ENCODE data around the gene CEMIP.

Gene CEMIP

GRCh38 chr15:80880086-80880485, 100.9 kb downstream of the CEMIP start:
- DNase-seq (ENCODE audit: low read depth in 1 of 2, low spot score in 1 of 2) = no peak
- Histone ChIP-seq H3K27ac (replicated peaks) (no peak overlapping the region), H3K27me3 (ENCODE audit: insufficient read depth, poor library complexity, severe bottlenecking) (no peaks in the 10 kb centered on the region), H3K4me3 (replicated peaks; ENCODE audit: insufficient read depth, low read length) (no peak overlapping the region)
- TF ChIP-seq SPI1 (IDR thresholded peaks at IDR 0.05; ENCODE audit: borderline replicate concordance, low read depth) (no peak), POLR2AphosphoS5 (IDR thresholded peaks at IDR 0.05; ENCODE audit: low read depth) (no peak), REST (IDR thresholded peaks at IDR 0.05; ENCODE audit: insufficient replicate concordance, low read depth) (no peak), GABPA (IDR thresholded peaks at IDR 0.05; ENCODE audit: low read depth) (no peak)
- TF ChIP-seq, protein P1, sequence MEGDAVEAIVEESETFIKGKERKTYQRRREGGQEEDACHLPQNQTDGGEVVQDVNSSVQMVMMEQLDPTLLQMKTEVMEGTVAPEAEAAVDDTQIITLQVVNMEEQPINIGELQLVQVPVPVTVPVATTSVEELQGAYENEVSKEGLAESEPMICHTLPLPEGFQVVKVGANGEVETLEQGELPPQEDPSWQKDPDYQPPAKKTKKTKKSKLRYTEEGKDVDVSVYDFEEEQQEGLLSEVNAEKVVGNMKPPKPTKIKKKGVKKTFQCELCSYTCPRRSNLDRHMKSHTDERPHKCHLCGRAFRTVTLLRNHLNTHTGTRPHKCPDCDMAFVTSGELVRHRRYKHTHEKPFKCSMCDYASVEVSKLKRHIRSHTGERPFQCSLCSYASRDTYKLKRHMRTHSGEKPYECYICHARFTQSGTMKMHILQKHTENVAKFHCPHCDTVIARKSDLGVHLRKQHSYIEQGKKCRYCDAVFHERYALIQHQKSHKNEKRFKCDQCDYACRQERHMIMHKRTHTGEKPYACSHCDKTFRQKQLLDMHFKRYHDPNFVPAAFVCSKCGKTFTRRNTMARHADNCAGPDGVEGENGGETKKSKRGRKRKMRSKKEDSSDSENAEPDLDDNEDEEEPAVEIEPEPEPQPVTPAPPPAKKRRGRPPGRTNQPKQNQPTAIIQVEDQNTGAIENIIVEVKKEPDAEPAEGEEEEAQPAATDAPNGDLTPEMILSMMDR (IDR thresholded peaks at IDR 0.05; ENCODE audit: insufficient read depth, low read length) = no peak

DNA sequence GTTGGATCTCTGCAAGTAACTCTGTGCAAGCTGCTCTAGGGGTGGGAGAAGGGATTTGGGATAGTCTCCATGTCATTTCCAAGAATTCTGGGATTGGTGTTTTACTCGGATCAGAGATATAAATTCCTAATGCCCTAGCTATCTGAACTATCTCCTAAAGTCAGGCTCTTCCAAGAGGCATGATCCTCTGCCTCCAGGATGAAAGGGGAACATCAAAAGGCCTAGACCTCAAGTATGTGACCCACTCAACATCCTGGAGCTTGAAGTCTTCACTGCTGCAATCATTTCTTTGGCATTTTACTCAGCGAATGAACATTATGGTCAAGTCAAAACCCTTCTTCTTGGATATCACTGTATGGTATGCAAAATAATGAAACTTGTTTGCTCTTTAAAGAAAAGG, 104.5 kb downstream of the CEMIP start:
- Histone ChIP-seq H3K27ac (replicated peaks) (no peak overlapping the region), H3K4me3 (replicated peaks; ENCODE audit: insufficient read depth, low read length) (no peak overlapping the region), H3K27me3 (ENCODE audit: insufficient read depth, poor library complexity, severe bottlenecking) (peaks cover 5% of the 10 kb centered on the region)
- DNase-seq (ENCODE audit: low read depth in 1 of 2, low spot score in 1 of 2) = no peak
- no peak for TF ChIP-seq POLR2AphosphoS5 (IDR thresholded peaks at IDR 0.05; ENCODE audit: low read depth)
- no peak for TF ChIP-seq REST (IDR thresholded peaks at IDR 0.05; ENCODE audit: insufficient replicate concordance, low read depth)
- TF ChIP-seq, protein P1 (IDR thresholded peaks at IDR 0.05; ENCODE audit: insufficient read depth, low read length) = no peak
- no peak for TF ChIP-seq SPI1 (IDR thresholded peaks at IDR 0.05; ENCODE audit: borderline replicate concordance, low read depth)
- TF ChIP-seq GABPA (IDR thresholded peaks at IDR 0.05; ENCODE audit: low read depth) = no peak

DNA sequence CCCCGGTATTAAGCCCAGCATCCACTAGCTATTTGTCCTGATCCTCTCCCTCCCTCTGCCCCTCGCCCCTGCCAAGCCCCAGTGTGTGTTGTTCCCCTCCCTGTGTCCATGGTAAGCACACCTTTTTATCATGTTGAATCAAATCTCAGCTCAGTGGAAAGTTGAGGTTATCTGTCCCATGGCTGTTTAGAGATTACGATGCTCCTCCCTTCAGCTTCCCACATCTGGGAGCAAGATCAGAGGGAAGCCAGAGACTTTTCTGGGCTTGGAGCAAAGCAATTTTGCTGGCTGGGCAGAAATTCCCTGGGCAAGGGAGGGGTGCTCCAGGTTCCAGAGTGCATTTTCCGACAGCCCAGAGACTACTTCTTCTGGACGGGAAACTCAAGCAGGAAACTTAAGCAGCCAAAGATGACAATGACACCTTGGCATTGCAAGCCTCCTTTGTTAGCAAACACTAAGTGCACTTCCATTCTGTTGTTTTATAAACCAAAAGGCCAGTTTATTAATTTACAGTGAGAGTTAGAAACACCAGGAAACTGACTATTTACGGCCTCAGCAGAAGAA, 105.9 kb downstream of the CEMIP start:
- Histone ChIP-seq H3K27me3 (ENCODE audit: insufficient read depth, poor library complexity, severe bottlenecking) (peaks cover 5% of the 10 kb centered on the region), H3K4me3 (replicated peaks; ENCODE audit: insufficient read depth, low read length) (no peak overlapping the region), H3K27ac (replicated peaks) (no peak overlapping the region)
- TF ChIP-seq SPI1 (IDR thresholded peaks at IDR 0.05; ENCODE audit: borderline replicate concordance, low read depth) (no peak), POLR2AphosphoS5 (IDR thresholded peaks at IDR 0.05; ENCODE audit: low read depth) (no peak), REST (IDR thresholded peaks at IDR 0.05; ENCODE audit: insufficient replicate concordance, low read depth) (no peak), GABPA (IDR thresholded peaks at IDR 0.05; ENCODE audit: low read depth) (no peak)
- TF ChIP-seq, protein P1 (IDR thresholded peaks at IDR 0.05; ENCODE audit: insufficient read depth, low read length) = no peak
- DNase-seq (ENCODE audit: low read depth in 1 of 2, low spot score in 1 of 2) = no peak

Data from HL-60 (cell line).